RPMI8226 (cell line): ENCODE data around the gene DPP4.

Source experiments
- DNase-seq: peaks from one replicate; pipeline ENCODE4 v3.0.0-alpha.2; 2015

Gene DPP4

DNA sequence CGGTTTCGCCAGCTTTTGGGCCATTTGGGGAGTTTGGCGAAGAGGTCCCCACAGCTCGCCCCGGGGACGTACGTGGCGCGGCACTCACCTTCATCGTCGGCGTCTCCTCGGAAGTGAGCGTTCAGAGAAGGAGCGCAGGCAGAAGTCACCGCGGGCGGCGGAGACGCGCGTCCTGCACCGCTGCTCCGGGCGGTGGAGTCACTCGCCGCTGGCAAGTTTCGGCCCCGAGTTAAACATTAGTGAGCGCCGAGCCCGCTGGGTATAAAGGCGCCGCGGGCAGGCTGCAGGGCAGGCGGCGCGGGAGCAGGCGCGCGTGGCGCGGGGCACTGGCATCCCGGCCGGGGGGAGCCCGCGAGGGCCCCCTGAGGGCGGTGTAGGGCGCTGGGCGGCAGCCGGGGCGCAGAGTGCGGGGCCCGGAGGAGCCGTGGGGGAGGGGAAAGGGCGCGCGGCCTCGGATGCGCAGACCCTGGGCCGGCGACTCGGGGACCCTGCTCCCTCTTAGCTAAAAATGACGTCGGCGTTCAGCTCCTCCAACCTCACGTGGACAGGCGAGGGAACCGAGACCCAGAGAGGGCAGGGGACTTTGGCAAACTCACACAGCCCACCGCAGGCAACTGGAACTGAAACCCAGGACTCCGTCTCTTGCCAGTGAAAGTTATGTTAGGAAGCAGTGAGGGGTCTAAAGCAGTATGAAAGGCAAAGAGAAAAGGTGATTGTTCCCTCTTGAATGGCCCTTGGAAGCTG lies at the start of gene DPP4:
TSS of gene DPP4 (minus strand) at position 328 of the 744 bp plus-strand sequence. CDS start at position 94, 234 bp downstream.
- DNase-seq: peak; percentile 46

- DNase-seq: no peak
These were observed 44.4 kb upstream of the DPP4 start for GRCh38 chr2:162118166-162119031.

DNA sequence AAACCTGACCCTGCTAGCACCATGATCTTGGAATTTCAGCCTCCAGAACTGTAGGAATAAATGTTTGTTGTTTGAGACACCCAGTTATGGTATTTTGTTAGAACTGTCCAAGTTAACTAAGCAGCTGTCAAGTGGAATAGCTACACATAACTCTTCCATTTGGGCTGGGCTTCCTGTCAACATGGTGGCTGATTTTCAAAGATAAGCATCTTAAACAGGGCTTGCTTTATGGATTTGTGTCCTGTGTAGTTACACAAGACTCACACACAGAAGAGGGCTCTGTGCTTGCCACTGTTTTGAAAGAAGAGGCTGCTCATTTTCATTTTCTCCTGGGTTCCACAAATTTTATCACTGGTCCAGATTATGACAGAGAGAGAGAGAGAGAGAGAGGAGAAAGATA lies 42.3 kb upstream of the DPP4 start:
- DNase-seq: no peak

DNA sequence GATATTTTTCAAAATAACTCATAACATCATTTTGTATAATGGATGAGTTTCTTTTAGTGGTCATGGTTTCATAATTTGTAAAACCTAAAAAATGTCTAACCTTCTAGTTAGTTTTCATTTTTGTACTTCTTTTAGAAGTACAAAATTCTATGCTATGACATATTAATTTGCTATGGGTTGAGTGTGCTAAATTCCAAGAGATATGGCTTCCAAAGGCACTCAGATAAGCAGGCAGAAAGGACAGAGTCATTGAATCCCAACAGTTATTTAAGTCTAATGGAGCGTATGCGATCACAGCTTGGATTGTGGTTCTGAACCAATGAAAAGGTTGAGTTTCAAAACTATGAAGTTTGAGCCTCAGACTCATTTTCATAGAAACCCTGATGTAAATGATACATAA lies 41.1 kb upstream of the DPP4 start:
- DNase-seq: no peak

- DNase-seq: no peak
These were observed 40.3 kb upstream of the DPP4 start for GRCh38 chr2:162114271-162114670.

DNA sequence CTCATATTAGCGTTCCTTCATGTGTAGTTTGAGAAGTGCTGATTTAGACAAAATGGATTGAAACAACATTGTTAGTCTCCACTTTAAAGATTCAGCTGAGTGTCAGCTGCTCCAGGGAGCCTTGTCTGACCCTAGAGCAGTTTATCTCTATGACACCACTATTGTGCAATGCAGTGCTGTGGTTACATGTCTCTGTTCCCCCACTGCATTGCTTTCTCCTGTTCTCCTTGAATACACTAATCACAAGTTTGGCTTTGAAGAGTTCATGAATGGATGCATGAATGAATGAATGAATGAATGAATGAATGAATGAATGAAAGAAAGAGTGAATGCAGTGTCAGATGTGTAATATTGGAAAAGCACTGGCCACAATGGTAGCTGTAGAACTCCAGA lies 39.8 kb upstream of the DPP4 start:
- DNase-seq: no peak

- no peak for DNase-seq
These were observed 39.2 kb upstream of the DPP4 start for GRCh38 chr2:162113088-162113775.

DNA sequence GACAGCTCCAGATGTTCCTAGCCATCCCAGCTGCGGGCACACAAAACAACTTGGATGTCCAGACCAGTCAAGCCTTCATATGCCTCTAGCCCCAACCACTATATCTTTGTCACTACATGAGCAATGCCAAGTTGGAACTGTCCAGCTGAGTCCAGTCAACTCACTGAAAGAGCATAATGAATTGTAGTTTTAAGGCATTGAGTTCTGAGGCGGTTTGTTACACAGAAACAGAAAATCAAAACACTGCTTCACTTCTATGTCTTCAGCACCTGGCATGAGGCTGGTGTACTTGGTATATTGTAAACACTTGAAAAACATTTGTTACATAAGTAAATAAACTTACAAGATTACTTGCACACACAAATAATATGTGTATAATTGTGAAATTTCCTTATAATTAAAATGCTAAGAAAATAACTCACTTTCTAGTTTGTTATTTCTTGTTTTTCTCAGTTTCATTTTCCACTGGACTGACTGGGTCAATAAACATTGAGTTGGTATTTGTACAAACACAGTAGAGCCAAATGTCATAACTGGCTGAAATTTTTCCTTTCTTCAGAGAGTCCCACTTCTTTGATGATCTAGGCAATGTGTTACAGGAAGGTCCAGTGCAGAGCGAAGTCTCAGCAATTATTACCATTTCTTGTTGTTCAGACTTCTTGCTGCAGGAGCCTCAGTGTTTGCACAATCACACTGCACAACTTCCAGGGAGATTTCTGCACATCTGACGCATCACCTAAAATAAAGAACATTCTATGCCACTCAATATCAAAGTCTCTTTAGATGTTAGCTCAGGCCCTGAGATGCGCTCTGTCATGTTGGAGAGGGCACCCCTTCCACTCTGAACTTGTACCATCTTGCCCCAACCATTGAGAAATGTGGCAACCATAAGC lies 38.2 kb upstream of the DPP4 start:
- DNase-seq: no peak

DNA sequence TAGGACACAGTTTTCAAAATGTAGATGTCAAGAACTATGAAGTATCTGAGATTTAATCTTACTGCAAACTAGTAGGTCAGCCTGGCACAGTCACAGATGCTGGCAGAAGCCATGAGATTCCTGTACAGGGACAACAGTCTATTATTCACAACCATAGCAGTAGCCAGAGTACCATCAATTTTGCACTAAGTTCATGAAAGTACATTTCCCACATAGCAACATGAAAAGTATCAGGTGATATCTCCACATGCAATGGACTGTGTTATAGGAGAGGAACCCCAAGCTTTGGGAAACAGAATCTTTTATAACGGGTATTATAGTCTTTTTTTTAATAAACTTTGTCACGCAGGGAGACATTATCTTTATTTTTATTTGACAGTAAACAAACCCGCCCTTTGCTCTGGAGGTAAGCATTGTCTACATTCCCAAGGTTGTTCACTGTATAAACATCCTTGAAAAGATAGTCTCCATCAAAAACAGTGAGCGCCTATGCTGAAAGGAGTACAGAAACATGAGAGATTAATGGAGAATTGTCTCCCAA lies 33.4 kb upstream of the DPP4 start:
- DNase-seq: no peak

GRCh38 chr2:162106746-162107145 lies 32.7 kb upstream of the DPP4 start:
- DNase-seq: no peak

DNA sequence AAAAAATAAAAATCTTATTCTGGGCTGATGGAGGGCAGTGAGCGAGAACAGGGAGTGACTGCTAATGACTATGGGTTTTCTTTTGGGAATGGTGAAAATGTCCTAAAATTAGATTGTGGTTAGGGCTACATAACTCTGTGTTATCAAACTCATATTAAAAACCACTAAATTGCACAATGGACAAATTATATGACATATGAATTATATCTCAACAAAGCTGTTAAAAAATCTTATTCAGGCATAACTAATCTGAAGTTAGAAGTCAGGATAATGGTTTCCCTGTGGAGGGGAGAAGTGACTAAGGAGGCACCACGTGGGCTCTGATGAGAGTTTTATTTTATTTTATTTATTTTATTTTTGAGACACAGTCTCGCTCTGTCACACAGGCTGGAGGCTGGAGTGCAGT lies 32.1 kb upstream of the DPP4 start:
- DNase-seq: no peak

DNA sequence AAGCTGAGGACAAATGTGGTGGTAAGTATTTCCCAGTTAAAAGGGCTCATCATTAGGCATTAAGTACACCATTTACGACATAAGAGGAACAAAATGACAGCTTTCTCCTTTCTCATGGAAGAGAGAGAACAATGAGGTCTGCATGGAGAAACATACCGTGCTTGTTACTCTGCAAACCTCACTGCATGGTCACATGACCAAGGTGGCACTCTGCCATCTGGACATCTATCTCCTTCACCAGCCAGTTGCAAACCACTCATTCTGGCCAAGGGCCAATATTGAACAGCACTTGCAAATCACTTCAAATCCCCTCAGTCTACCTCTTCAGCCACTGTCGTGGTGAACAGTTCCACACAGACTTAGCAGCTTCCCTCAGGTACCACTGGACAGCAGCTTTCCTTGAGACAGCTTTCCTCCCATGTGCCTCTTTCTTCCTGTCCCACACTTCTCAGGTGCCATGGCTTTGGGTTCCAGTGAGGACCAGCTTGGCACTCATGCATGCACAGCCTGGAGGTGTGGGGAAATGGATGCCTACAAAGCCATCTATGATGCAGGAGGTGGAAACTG lies 29.5 kb upstream of the DPP4 start:
- DNase-seq: peak; percentile 32

DNA sequence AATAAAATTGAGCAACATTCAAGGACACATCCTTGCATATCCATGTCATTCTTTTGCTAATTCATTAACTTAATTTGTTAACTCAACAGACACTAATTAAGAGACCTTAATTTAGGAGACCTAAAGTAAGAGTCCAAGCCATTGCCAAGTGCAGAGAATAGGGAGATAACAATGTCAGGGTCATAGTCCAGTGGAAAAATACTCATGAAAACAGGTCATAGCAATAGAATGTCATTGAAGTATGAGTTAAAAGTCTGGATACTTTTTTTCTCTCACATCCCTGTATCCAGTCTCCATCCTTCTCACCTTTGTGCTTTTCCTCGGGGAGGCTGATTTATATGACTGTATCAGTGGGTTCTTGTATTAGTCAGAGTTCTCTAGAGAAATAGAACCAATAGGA lies 26.6 kb upstream of the DPP4 start:
- DNase-seq: no peak

DNA sequence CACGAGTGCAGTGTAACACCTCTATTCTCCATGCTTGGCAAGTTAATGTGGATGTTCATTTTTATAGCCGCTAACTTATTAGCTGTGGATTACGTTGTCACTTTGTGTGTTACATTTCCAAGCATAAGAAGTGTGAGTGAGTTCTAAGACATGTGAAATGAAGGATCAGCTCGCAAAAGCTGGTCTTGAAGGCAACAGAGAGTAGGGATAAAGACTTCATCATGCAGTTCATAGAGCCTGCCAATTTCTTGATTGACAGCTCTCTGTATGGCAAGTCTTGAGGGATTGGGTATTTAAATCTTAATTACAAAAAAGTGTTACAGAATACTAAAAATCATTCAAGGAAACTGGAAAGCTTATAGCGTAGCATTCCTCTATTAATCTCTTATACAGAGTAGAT lies 25.8 kb upstream of the DPP4 start:
- DNase-seq: no peak

DNA sequence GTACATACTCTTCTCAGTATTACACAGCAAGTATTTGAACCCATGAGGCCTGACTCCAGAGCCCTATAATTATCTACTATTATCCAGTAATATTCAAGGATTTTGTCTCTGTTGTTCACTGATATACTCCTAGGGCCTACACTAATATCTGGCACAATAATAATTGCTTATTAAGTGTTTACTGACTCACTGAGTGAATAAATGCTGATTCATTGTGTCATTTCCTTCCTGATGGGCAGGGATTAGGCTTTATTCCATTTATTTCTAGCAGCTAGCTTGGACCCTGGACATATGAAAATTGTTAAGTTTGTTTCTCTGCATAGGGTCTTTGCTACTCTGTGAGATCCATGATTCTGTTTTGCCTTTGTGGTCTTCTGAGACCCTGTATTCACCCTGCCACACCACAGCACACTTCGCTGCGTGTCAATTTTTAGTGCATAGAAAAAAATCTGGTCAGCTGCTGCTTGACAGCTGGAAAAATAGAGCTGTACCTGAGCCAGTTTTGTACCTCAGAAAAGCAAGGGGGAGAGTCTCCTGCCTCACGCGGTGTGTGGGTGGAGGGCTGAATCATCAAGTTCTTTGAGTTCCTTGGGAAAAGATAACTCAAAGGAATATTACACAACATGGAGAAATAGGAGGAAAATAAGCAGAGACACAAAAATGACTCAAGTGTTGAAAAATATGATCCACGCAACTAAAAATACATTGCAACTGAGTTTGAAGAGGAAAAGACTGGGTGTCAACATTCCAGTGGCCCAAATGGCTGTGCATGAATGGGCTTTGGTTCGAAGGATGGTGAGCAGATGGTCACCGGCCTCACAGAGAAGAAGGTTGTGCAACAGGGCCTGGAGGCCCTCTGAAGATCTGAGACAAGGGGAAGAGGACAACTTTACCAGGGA lies 18.9 kb upstream of the DPP4 start:
- DNase-seq: no peak

- no peak for DNase-seq
These were observed 18.0 kb upstream of the DPP4 start for GRCh38 chr2:162092008-162092390.

DNA sequence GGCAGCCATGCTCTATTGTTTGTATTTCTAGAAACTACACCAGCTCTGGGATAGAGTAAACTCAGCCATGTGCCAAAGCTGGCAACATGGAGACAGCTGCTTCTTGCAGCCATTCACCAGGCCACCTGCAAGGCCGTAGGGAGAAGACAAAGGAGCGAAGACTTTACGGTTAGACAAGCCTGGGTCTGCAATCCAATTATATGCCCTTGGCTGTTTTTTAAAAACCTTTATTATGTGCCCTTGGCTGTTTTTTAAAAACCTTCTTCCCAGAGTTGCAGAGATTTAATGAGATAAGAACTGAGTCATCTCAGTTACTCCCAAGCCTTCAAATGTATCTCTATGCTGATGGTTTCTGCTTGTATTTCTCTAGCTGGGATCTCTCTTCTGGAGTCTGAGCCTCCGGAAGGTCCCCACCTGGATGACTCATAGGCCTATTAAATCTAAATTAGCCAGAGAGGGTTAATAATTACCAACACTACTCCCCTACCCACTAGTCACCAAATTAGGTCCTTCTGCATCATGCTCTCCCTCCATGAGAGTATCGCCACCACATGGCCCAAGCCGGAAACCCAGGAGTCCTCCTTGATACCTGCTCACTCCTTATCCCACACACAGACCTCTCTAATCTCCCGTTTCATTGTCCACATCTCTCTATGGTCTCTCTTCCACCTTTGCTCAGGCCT lies 17.5 kb upstream of the DPP4 start:
- no peak for DNase-seq

DNA sequence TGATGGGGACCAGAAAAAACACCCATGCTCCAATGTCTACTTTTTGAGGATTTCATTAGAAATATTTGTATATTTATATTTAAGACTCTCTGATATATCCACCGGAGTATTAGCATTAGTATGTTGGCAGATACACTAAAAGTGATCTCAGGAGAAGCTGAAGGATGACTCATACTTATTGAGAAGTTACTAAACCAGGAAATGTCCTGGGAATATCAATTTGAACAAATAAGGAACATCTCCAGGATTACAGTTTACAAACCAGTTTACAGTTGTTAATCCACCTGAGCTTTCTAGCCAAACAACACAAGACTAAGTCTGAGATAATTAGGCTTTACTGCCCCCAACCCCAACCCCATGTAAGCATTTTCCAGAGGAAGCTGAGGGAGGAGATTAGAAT lies 16.1 kb upstream of the DPP4 start:
- no peak for DNase-seq

DNA sequence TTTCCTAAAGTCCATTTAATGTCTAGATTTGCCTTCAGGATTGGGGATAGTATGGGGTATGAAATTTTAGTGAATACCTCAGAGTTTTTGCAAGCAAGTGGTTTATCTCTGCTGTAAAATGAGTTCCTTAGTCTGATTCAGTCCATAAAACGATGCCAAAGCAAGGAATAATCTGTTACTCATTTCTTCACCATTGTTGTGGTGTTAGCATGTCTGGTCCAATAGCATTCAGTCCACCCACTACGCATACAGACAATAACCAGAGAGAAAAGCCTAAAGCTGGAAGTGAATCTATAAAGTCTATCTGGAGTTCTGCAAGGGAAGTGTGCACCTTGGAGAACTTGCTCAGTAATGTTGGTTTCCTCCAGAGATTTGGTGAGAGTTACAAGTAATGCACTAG lies 12.9 kb upstream of the DPP4 start:
- no peak for DNase-seq
